ENCODE data around the gene BLOC1S1. TPM values are rescaled to one million over a fixed set of nuclear protein-coding genes. Genes with fewer than 3 reads are reported as not detected.

Gene BLOC1S1
- total RNA-seq, 1 donor from 2014 or later: 57.2 TPM

- no peak for TF ChIP-seq CTCF (IDR thresholded peaks at IDR 0.05)
- Histone ChIP-seq H3K27me3 (no peaks in the 10 kb centered on the region), H3K36me3 (peaks cover 2 to 4% of the 10 kb centered on the region in 2 donors), H3K4me1 (peaks cover 44 to 67% of the 10 kb centered on the region in 2 donors), H3K27ac (peak overlapping the region; percentile 86 to 88), H3K4me3 (peak overlapping the region in 1 of 2 donors; percentile 79), H3K9me3 (no peaks in the 10 kb centered on the region)
- DNase-seq (ENCODE audit: low spot score in 2 of 2): no peak
- intact Hi-C loops (cut with DNase I): no loop called here
Measured at GRCh38 chr12:55718624-55719275, 2.9 kb downstream of the BLOC1S1 start.

- peak overlapping the region in 1 of 2 donors; percentile 3 for H3K4me3 ChIP-seq
- DNase-seq (ENCODE audit: low spot score in 2 of 2): no peak
- H3K27ac ChIP-seq: peak overlapping the region; percentile 86 to 88
- H3K27me3 ChIP-seq: no peaks in the 10 kb centered on the region
- H3K4me1 ChIP-seq: peaks cover 46 to 72% of the 10 kb centered on the region in 2 donors
- H3K9me3 ChIP-seq: no peaks in the 10 kb centered on the region
- H3K36me3 ChIP-seq: peaks cover 7 to 10% of the 10 kb centered on the region in 2 donors
- intact Hi-C loops (cut with DNase I): no loop called here
- no peak for TF ChIP-seq CTCF (IDR thresholded peaks at IDR 0.05)
Measured at GRCh38 chr12:55719371-55719770, 3.5 kb downstream of the BLOC1S1 start.

- Histone ChIP-seq H3K4me1 (peaks cover 46 to 70% of the 10 kb centered on the region in 2 donors), H3K27me3 (no peaks in the 10 kb centered on the region), H3K4me3 (peak within 1 kb of the TSS; percentile 11 to 52), H3K36me3 (peaks cover 12 to 17% of the 10 kb centered on the region in 2 donors), H3K27ac (peak within 1 kb of the TSS; percentile 86 to 88), H3K9me3 (no peaks in the 10 kb centered on the region)
- TF ChIP-seq CTCF (IDR thresholded peaks at IDR 0.05): no peak
- intact Hi-C loops (cut with DNase I): loop anchor here (5.0 to 10.0 kb wide), 2 partner anchors 63 to 1295 kb away; no protein-coding TSS in a partner anchor
- DNase-seq (ENCODE audit: low spot score in 2 of 2): peak; percentile 67 to 95
Measured at GRCh38 chr12:55720071-55720564, 4.3 kb downstream of the BLOC1S1 start, which contains the start of gene RDH5. TSS of gene RDH5 (plus strand) at chr12:55720393. CDS start at chr12:55721185, 792 bp downstream.

GRCh38 chr12:55720894-55721444 is 5.1 kb downstream of the BLOC1S1 start:
- no peaks in the 10 kb centered on the region for H3K9me3 ChIP-seq
- H3K4me3 ChIP-seq: peak overlapping the region; percentile 11 to 52
- TF ChIP-seq CTCF (IDR thresholded peaks at IDR 0.05): peak; percentile 67 to 79 (median 79)
- intact Hi-C loops (cut with DNase I): loop anchor here (1.0 to 10.0 kb wide), 4 partner anchors 16 to 1296 kb away; a partner anchor contains a TSS
- peak; percentile 83 to 97 for DNase-seq (ENCODE audit: low spot score in 2 of 2)
- no peaks in the 10 kb centered on the region for H3K27me3 ChIP-seq
- H3K4me1 ChIP-seq: peaks cover 43 to 71% of the 10 kb centered on the region in 2 donors
- H3K36me3 ChIP-seq: peaks cover 13 to 26% of the 10 kb centered on the region in 2 donors
- peak overlapping the region; percentile 86 to 88 for H3K27ac ChIP-seq

- Histone ChIP-seq H3K4me1 (peaks cover 42 to 75% of the 10 kb centered on the region in 2 donors), H3K4me3 (peak overlapping the region; percentile 11 to 52), H3K27me3 (no peaks in the 10 kb centered on the region), H3K27ac (peak overlapping the region; percentile 86 to 88), H3K36me3 (peaks cover 18 to 33% of the 10 kb centered on the region in 2 donors), H3K9me3 (no peaks in the 10 kb centered on the region)
- intact Hi-C loops (cut with DNase I): loop anchor here (1.0 to 10.0 kb wide), 4 partner anchors 16 to 1297 kb away; a partner anchor contains a TSS
- TF ChIP-seq CTCF (IDR thresholded peaks at IDR 0.05): no peak
- DNase-seq (ENCODE audit: low spot score in 2 of 2): no peak
Measured at GRCh38 chr12:55721601-55722213, 5.9 kb downstream of the BLOC1S1 start.
